Heart left ventricle (tissue), 16 donors: ENCODE data around the gene OR13C3. TPM values are rescaled to one million over a fixed set of nuclear protein-coding genes. Genes with fewer than 3 reads are reported as not detected.
"Not testable (repeated sequence)": the region's sequence is repeated elsewhere in the genome, so short reads cannot be mapped to it uniquely, and the experiment has no call there.

ENCODE experiments used
- ATAC-seq, 4 donors: fragments of 200-7000 bp; cut with Tn5 transposase; one replicate each; pipeline ENCODE4 v1.9.1; 2020 to 2022; ENCODE audit warnings: moderate library complexity in 4 of 4, mild to moderate bottlenecking in 3 of 4, moderate number of reproducible peaks in 1 of 4
- DNase-seq, 5 donors: peaks; one replicate each; pipeline ENCODE4 v3.0.0-alpha.2; 2020
- H3K27ac ChIP-seq, 12 donors: fragments of 200-600 bp; sonication (generic) in 4 of 12; one replicate each; pipeline versions ENCODE4 v1.5.0 to v1.8.0; 2016 to 2022; ENCODE audit warnings: mild to moderate bottlenecking in 2 of 12
- H3K27me3 ChIP-seq, 9 donors: fragments of 200-600 bp; sonication (generic) in 2 of 9; one replicate each; pipeline versions ENCODE4 v1.5.1 to v1.8.0; 2016 to 2022; ENCODE audit warnings: mild to moderate bottlenecking in 3 of 9
- H3K36me3 ChIP-seq, 9 donors: fragments of 200-600 bp; sonication (generic) in 2 of 9; one replicate each; pipeline versions ENCODE4 v1.5.0 to v1.8.0; 2018 to 2022; ENCODE audit warnings: mild to moderate bottlenecking in 2 of 9
- H3K4me1 ChIP-seq, 12 donors: fragments of 200-600 bp; sonication (generic) in 4 of 12; one replicate each; pipeline versions ENCODE4 v1.5.0 to v1.8.0; 2016 to 2022; ENCODE audit warnings: mild to moderate bottlenecking in 3 of 12
- H3K4me3 ChIP-seq, 12 donors: fragments of 200-600 bp; sonication (generic) in 4 of 12; one replicate each; pipeline versions ENCODE4 v1.5.0 to v1.8.0; 2017 to 2022; ENCODE audit warnings: mild to moderate bottlenecking in 9 of 12, moderate library complexity in 4 of 12
- H3K9me3 ChIP-seq, 12 donors: fragments of 200-600 bp; sonication (generic) in 4 of 12; one replicate each; pipeline versions ENCODE4 v1.5.0 to v1.8.0; 2016 to 2022; ENCODE audit warnings: mild to moderate bottlenecking in 1 of 12
- CTCF ChIP-seq, 12 donors: fragments of 200-600 bp; sonication (generic) in 4 of 12; IDR thresholded peaks; one replicate each; pipeline versions ENCODE4 v1.5.0 to v1.8.0; 2018 to 2022; ENCODE audit warnings: antibody characterized with exemption in 12 of 12, mild to moderate bottlenecking in 5 of 12
- POLR2A ChIP-seq, 2 donors: fragments of 450-650 bp; IDR thresholded peaks; one replicate each; pipeline ENCODE4 v1.6.1; 2017; ENCODE audit warnings: antibody characterized with exemption in 2 of 2, mild to moderate bottlenecking in 2 of 2, moderate library complexity in 2 of 2
- WGBS, 4 donors: extraction: QIAGEN DNeasy Blood & Tissue Kit in 2 of 4; methylation state at CpG; one replicate each; pipeline versions ENCODE4 v1.1.5 to v1.1.7; 2013 to 2018; 5-methylcytosine and 5-hydroxymethylcytosine counted together
- intact Hi-C, 10 donors: fragments of 100-400 bp; cut with DNase I; formaldehyde crosslinking; loops; one replicate each; pipeline versions ENCODE4 v1.11.1 to v1.14.2; 2022
- polyA plus RNA-seq, 2 donors: library from polyadenylated mRNA; stranded (reverse); fragments of 200-250 nt; gene quantifications; one replicate each; pipeline ENCODE4 v1.2.3, GENCODE V29; 2013
- total RNA-seq, 9 donors: library from RNA; depleted of rRNA in 2 of 9; stranded (reverse); fragments of >200 nt in 2 of 9; fragmentation: NEBNext Ultra II Directional in 3 of 9; extraction: Animal tissue kit (Norgen Biotek cat#: 25700) in 3 of 9; gene quantifications; one replicate each; pipeline versions ENCODE4 v1.1.0 to v1.2.4, GENCODE V29; 2016 to 2023
- donor health status: ischemic (EF 13 %, LVEDD 7.1; RV severe dilation, severe dysfunction).
- donor health status: healthy with polysubstance abuse.
- donor health status: DM: no; HTN: yes; CAD: no.
- donor health status: DM: no; HTN: no; CAD: no.
- donor health status: ischemic (EF 25% LVEDD 6.9; RV normal size, moderate dysfunction).
- donor health status: ischemic (EF 25% LVEDD 5.7; RV mildly dilated, moderate dysfunction).
- donor health status: healthy.
- donor health status: DM: yes; HTN: yes; CAD: no.
- donor health status: ischemic (EF 35%, LVEDD 5.7; RV mildly dilated, moderate dysfunction).
- donor health status: nonischemic (EF 11% LVEDD 7.7; RV severe dilation, severe dysfunction).
- donor health status: DM: yes; HTN: yes; CAD: no.
- donor health status: PGD.
- donor health status: ischemic (EF 29% LVEDD 5.4; RV normal size, mild dysfunction).
- donor health status: nonischemic (EF 23%, LVEDD 6.1; RV moderate dilation, normal function).

OR13C3 gene
- total and polyA plus RNA-seq, 11 donors, result not detected

- Histone ChIP-seq H3K27me3 (no peaks in the 10 kb centered on the region), H3K36me3 (no peaks in the 10 kb centered on the region), H3K4me3 (no peak overlapping the region), H3K27ac (no peak overlapping the region), H3K9me3 (peaks cover 0 to 37% (median 0%) of the 10 kb centered on the region in 12 donors), H3K4me1 (no peaks in the 10 kb centered on the region)
- DNase-seq (no peak), ATAC-seq (no peak)
- WGBS, 4 donors, result 86 to 98% (median 93%) methylated on average over 1 of the region's 1 CpG
- intact Hi-C loops, result no loop called here
- no peak for TF ChIP-seq POLR2A (IDR thresholded peaks at IDR 0.05)
- TF ChIP-seq CTCF (IDR thresholded peaks at IDR 0.05), result no peak
Measured at GRCh38 chr9:104555521-104555920, 18.9 kb upstream of the OR13C3 start.

- intact Hi-C loops, result no loop called here
- Histone ChIP-seq H3K36me3 (no peaks in the 10 kb centered on the region), H3K4me3 (no peak overlapping the region), H3K4me1 (no peaks in the 10 kb centered on the region), H3K27me3 (no peaks in the 10 kb centered on the region), H3K9me3 (peaks cover 0 to 19% (median 0%) of the 10 kb centered on the region in 12 donors), H3K27ac (no peak overlapping the region)
- TF ChIP-seq CTCF (IDR thresholded peaks at IDR 0.05) (no peak), POLR2A (IDR thresholded peaks at IDR 0.05) (no peak)
- ATAC-seq (no peak), DNase-seq (no peak)
- WGBS, 4 donors, result 19 to 34% (median 30%) methylated on average over 1 of the region's 1 CpG
Measured at GRCh38 chr9:104553261-104553660, 16.6 kb upstream of the OR13C3 start.

- H3K4me1 ChIP-seq, result no peaks in the 10 kb centered on the region
- intact Hi-C loops, result no loop called here
- TF ChIP-seq POLR2A (IDR thresholded peaks at IDR 0.05), result no peak
- H3K9me3 ChIP-seq, result peaks cover 0 to 4% (median 0%) of the 10 kb centered on the region in 12 donors
- H3K4me3 ChIP-seq, result no peak overlapping the region
- no peaks in the 10 kb centered on the region for H3K36me3 ChIP-seq
- no peak for ATAC-seq
- no peak overlapping the region for H3K27ac ChIP-seq
- DNase-seq, result no peak
- WGBS, 4 donors, result 84 to 90% (median 87%) methylated on average over 4 of the region's 4 CpGs
- no peaks in the 10 kb centered on the region for H3K27me3 ChIP-seq
Measured at GRCh38 chr9:104544644-104545043, 8.0 kb upstream of the OR13C3 start.

GRCh38 chr9:104539275-104539674, 2.6 kb upstream of the OR13C3 start:
- DNase-seq, result no peak
- no peaks in the 10 kb centered on the region for H3K27me3 ChIP-seq
- no peak overlapping the region for H3K4me3 ChIP-seq
- H3K9me3 ChIP-seq, result no peaks in the 10 kb centered on the region
- H3K36me3 ChIP-seq, result no peaks in the 10 kb centered on the region
- intact Hi-C loops, result no loop called here
- H3K4me1 ChIP-seq, result no peaks in the 10 kb centered on the region
- TF ChIP-seq CTCF (IDR thresholded peaks at IDR 0.05) (no peak), POLR2A (IDR thresholded peaks at IDR 0.05) (no peak)
- 32 to 44% (median 37%) methylated on average over 1 of the region's 1 CpG for WGBS, 4 donors
- ATAC-seq, result no peak
- H3K27ac ChIP-seq, result no peak overlapping the region

GRCh38 chr9:104527109-104527508, 9.5 kb downstream of the OR13C3 start, which contains the start of gene OR13C4:
Gene OR13C4, minus strand, starts transcription at chr9:104527209. Its CDS starts 0 bp downstream, at chr9:104527209.
- Histone ChIP-seq H3K27me3 (no peaks in the 10 kb centered on the region), H3K36me3 (no peaks in the 10 kb centered on the region), H3K4me3 (no peak within 1 kb of the TSS), H3K9me3 (no peaks in the 10 kb centered on the region), H3K27ac (no peak within 1 kb of the TSS), H3K4me1 (no peaks in the 10 kb centered on the region)
- no peak for DNase-seq
- intact Hi-C loops, result no loop called here
- no peak for TF ChIP-seq POLR2A (IDR thresholded peaks at IDR 0.05)
- no peak for TF ChIP-seq CTCF (IDR thresholded peaks at IDR 0.05)
- no peak for ATAC-seq

GRCh38 chr9:104520241-104520640, 16.4 kb downstream of the OR13C3 start:
- DNase-seq, ATAC-seq, intact Hi-C loops, H3K9me3 ChIP-seq, H3K27ac ChIP-seq, H3K27me3 ChIP-seq, H3K4me3 ChIP-seq, H3K4me1 ChIP-seq, H3K36me3 ChIP-seq: not testable (repeated sequence)
- 72 to 85% (median 83%) methylated on average over 5 to 10 of the region's 10 CpGs for WGBS, 4 donors
